DND-41 (cell line): ENCODE results near the gene ROBO4.

Source experiments
- ATAC-seq: fragments of 200-7000 bp; cut with Tn5 transposase; 3 replicates; pipeline ENCODE4 v1.9.1; 2021; ENCODE audit warnings: low read depth; ENCODE audit not compliant: insufficient read depth
- DNase-seq: peaks from one replicate; pipeline ENCODE4 v3.0.0-alpha.2; 2020
- H2AFZ ChIP-seq: 2 replicates; pipeline ENCODE4 v1.6.0; 2012; ENCODE audit warnings: low read depth, low read length
- H3K27ac ChIP-seq: 2 replicates; pipeline ENCODE4 v1.5.1; 2012; ENCODE audit warnings: low read length, inconsistent platforms
- H3K27me3 ChIP-seq: fragments of 200-600 bp; sonication (generic); 2 replicates; pipeline ENCODE4 v1.6.0; 2012; ENCODE audit warnings: low read length, mild to moderate bottlenecking, inconsistent platforms; ENCODE audit not compliant: insufficient read depth, poor library complexity
- H3K36me3 ChIP-seq: 2 replicates; pipeline ENCODE4 v1.5.1; 2012; ENCODE audit warnings: low read length, inconsistent platforms; ENCODE audit not compliant: insufficient read depth
- H3K4me1 ChIP-seq: 2 replicates; pipeline ENCODE4 v1.5.1; 2012; ENCODE audit warnings: mild to moderate bottlenecking, low read length; ENCODE audit not compliant: insufficient read depth
- H3K4me2 ChIP-seq: 2 replicates; pipeline ENCODE4 v1.6.0; 2012; ENCODE audit warnings: mild to moderate bottlenecking, moderate library complexity, low read length, inconsistent platforms; ENCODE audit not compliant: insufficient read depth
- H3K4me3 ChIP-seq, 2 experiments: fragments of 200-600 bp in 1 of 2; shearing (Covaris generic) in 1 of 2; 2 replicates each; pipeline ENCODE4 v1.5.1; 2012 to 2016; ENCODE audit warnings: inconsistent platforms in 2 of 2, low read length in 2 of 2, mild to moderate bottlenecking in 2 of 2, low read depth in 1 of 2, moderate library complexity in 1 of 2
- H3K79me2 ChIP-seq: 2 replicates; pipeline ENCODE4 v1.6.0; 2012; ENCODE audit warnings: low read length, inconsistent platforms; ENCODE audit not compliant: insufficient read depth
- H3K9ac ChIP-seq: 2 replicates; pipeline ENCODE4 v1.6.0; 2012; ENCODE audit warnings: low read depth, mild to moderate bottlenecking, inconsistent platforms, low read length, moderate library complexity
- H3K9me3 ChIP-seq: 2 replicates; pipeline ENCODE4 v1.5.1; 2012; ENCODE audit warnings: low read length, moderate library complexity, mild to moderate bottlenecking, inconsistent platforms; ENCODE audit not compliant: insufficient read depth, severe bottlenecking
- H4K20me1 ChIP-seq: 2 replicates; pipeline ENCODE4 v1.6.0; 2012; ENCODE audit warnings: low read length; ENCODE audit not compliant: insufficient read depth
- CTCF ChIP-seq: IDR thresholded peaks from 2 replicates; pipeline ENCODE4 v1.5.1; 2012; ENCODE audit warnings: borderline replicate concordance, low read length, moderate library complexity, mild to moderate bottlenecking; ENCODE audit not compliant: poor library complexity, severe bottlenecking; ENCODE audit errors: extremely low read depth
- EZH2 ChIP-seq: IDR thresholded peaks from 3 replicates; pipeline ENCODE4 v1.6.1; 2012; ENCODE audit warnings: borderline replicate concordance, low read depth, mild to moderate bottlenecking, moderate library complexity, low read length, inconsistent platforms; ENCODE audit not compliant: severe bottlenecking

The ROBO4 gene

GRCh38 chr11:124896821-124897391, 759 bp downstream of the ROBO4 start:
- H3K9ac ChIP-seq, result no peak overlapping the region

GRCh38 chr11:124896071-124896750, 1.5 kb downstream of the ROBO4 start:
- ATAC-seq (no peak), DNase-seq (no peak)
- Histone ChIP-seq H3K27me3 (peaks cover 23% of the 10 kb centered on the region), H3K9ac (no peak overlapping the region), H3K4me1 (no peaks in the 10 kb centered on the region), H3K9me3 (no peaks in the 10 kb centered on the region), H3K4me2 (no peak overlapping the region), H2AFZ (no peak overlapping the region), H4K20me1 (no peaks in the 10 kb centered on the region), H3K27ac (no peak overlapping the region), H3K4me3 (no peak overlapping the region), H3K79me2 (no peaks in the 10 kb centered on the region), H3K36me3 (no peaks in the 10 kb centered on the region)
- TF ChIP-seq EZH2 (no peak), CTCF (no peak)

More at GRCh38 chr11:124896821-124897391, 759 bp downstream of the ROBO4 start:
- TF ChIP-seq CTCF (no peak), EZH2 (no peak)
- no peaks in the 10 kb centered on the region for H3K9me3 ChIP-seq
- no peaks in the 10 kb centered on the region for H3K79me2 ChIP-seq
- ATAC-seq (no peak), DNase-seq (no peak)
- no peak overlapping the region for H3K4me2 ChIP-seq
- no peaks in the 10 kb centered on the region for H4K20me1 ChIP-seq
- no peak overlapping the region for H2AFZ ChIP-seq
- H3K27me3 ChIP-seq, result peaks cover 30% of the 10 kb centered on the region
- no peaks in the 10 kb centered on the region for H3K36me3 ChIP-seq
- H3K4me3 ChIP-seq, result no peak overlapping the region
- no peak overlapping the region for H3K27ac ChIP-seq
- H3K4me1 ChIP-seq, result no peaks in the 10 kb centered on the region

GRCh38 chr11:124895471-124895971, 2.1 kb downstream of the ROBO4 start:
- ATAC-seq (no peak), DNase-seq (no peak)
- H3K4me1 ChIP-seq, result no peaks in the 10 kb centered on the region
- H3K27ac ChIP-seq, result no peak overlapping the region
- no peak overlapping the region for H2AFZ ChIP-seq
- H3K4me2 ChIP-seq, result no peak overlapping the region
- H3K36me3 ChIP-seq, result no peaks in the 10 kb centered on the region
- H3K27me3 ChIP-seq, result peaks cover 21% of the 10 kb centered on the region
- H3K9ac ChIP-seq, result no peak overlapping the region
- no peaks in the 10 kb centered on the region for H4K20me1 ChIP-seq
- no peaks in the 10 kb centered on the region for H3K9me3 ChIP-seq
- TF ChIP-seq CTCF, result no peak
- no peak for TF ChIP-seq EZH2
- no peaks in the 10 kb centered on the region for H3K79me2 ChIP-seq
- no peak overlapping the region for H3K4me3 ChIP-seq
